GM12801 (cell line): ENCODE measurements around the gene SLC46A1.

Experiments used
- TF ChIP-seq, protein P1 (sequence below): IDR thresholded peaks from one replicate; pipeline ENCODE4 v1.5.1; 2011; ENCODE audit warnings: control low read depth; ENCODE audit not compliant: insufficient read length; ENCODE audit errors: extremely low read depth

Gene SLC46A1

DNA sequence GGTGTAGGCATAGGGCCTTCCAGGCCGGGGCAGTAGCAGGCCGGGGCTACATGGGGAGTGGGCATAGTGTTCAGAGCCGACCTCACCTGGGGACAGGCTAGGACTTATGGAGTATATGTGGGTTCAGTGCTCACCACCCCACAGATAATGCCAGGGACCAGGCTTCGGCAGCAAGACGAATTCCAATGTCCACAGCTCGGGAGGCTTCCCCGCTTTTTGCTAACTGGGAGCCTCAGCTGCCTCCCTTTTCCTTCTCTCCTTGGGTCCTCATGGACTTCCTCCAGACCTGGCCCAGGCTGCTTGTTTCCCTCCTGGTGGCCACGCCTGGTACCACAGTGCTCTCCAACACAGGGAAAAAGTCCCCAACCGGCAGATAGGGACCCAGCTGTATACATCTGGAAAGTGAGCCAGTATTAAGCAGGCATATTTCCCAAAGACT, 20.1 kb upstream of the SLC46A1 start:
- TF ChIP-seq, protein P1, sequence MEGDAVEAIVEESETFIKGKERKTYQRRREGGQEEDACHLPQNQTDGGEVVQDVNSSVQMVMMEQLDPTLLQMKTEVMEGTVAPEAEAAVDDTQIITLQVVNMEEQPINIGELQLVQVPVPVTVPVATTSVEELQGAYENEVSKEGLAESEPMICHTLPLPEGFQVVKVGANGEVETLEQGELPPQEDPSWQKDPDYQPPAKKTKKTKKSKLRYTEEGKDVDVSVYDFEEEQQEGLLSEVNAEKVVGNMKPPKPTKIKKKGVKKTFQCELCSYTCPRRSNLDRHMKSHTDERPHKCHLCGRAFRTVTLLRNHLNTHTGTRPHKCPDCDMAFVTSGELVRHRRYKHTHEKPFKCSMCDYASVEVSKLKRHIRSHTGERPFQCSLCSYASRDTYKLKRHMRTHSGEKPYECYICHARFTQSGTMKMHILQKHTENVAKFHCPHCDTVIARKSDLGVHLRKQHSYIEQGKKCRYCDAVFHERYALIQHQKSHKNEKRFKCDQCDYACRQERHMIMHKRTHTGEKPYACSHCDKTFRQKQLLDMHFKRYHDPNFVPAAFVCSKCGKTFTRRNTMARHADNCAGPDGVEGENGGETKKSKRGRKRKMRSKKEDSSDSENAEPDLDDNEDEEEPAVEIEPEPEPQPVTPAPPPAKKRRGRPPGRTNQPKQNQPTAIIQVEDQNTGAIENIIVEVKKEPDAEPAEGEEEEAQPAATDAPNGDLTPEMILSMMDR, result no peak

DNA sequence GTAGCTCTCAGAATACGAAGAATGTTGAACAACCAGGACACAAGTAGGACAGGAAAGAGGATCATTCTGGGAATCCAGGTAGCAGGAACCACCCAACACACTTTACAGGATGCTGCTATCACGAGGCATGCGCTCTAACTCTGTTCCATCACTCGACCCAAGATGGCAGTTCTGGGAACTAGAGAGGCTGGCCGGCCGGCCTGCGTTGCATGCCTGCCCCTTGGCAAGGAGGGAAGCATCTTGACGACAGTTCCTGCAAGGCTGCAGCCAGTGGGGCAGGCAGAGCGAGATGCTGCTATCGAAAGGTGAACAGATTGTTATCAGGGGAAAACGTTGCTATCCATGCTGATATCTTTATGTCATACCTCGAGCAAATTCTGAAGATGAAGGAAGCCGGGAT, 19.2 kb upstream of the SLC46A1 start:
- TF ChIP-seq, protein P1, result no peak

DNA sequence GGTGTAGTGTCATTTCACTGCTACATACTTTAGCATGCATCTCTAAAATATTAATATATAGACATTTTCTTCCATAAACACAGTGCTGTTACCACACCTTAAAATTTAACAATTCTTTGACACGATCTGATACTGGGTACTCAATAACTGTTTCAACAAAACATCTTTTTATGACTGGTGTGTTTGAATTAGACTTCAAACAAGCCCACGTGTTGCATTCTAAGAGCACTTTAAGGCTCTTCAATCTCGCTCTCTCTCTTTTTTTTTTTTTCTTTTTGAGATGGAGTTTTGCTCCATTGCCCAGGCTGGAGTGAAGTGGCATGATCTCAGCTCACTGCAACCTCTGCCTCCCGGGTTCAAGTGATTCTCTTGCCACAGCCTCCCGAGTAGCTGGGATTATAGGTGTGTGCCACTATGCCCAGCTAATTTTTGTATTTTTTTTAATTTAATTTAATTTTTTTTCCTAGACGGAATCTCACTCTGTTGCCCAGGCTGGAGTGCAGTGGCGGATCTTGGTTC, 15.8 kb upstream of the SLC46A1 start:
- TF ChIP-seq, protein P1, result no peak

DNA sequence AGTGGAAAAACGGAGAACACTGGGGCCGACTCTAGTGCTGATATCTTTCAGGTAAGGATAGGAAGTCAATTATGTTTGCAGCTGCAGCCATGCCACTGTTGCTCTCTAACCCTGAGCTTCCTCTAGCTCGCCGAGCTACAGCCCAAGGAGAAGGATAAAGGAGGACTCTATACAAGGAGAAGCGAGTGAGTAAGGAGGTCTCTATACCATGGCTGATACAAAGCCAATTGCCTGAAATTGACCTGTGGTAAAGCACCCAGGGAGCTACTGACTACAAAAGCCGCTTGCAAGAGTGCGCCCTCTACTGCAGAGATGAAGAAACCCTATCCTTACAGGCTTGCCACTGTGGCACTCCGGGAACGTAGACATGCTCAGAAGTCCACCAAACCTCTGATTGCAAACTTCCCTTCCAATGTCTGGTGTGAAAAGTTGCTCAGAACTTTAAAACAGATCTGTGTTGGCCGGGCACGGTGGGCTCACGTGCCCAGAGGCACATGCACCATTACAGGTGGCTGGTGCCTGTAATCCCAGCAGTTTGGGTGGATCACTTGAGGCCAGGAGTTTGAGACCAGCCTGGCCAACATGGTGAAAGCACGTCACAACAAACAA, 10.8 kb upstream of the SLC46A1 start:
- TF ChIP-seq, protein P1, result no peak

DNA sequence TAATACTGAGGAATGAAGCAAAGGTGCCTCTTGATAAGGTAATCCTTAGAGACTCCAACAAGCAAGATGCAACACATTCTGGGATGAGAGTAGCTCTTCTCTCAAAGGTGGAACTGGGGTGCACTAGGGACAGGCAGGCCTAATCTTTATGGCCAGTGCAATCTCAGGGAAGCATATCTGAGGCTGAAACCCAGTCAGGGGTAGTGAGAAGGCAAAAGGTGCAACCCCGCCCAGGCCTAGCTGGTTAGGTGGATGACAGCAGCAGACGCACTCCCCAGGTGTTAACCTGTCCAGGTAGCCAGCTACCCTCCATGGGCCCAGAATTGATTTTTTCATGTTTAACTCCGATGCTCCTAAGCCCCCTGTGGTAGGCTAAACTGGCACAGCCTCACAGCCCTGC, 9.9 kb upstream of the SLC46A1 start:
- TF ChIP-seq, protein P1, result no peak

DNA sequence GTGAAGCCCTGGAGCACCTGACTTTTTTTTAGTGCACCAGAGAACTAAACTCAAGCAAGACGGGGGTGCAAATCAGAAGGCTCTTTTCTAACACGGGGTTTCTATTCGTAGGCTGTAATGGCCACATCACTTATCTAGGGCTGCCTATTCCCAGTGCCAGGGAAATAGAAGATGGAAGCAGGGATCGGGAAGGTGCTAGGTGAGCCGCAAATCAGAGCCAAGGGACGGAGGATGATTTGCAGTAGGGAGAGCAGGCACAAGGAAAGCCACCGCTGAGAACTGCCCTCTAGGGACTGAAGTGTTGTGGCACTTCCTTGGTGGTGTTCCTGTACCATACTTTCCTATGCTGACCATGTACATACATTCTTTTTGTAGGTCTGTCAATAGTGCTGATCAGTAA, 7.8 kb upstream of the SLC46A1 start:
- TF ChIP-seq, protein P1, result no peak

DNA sequence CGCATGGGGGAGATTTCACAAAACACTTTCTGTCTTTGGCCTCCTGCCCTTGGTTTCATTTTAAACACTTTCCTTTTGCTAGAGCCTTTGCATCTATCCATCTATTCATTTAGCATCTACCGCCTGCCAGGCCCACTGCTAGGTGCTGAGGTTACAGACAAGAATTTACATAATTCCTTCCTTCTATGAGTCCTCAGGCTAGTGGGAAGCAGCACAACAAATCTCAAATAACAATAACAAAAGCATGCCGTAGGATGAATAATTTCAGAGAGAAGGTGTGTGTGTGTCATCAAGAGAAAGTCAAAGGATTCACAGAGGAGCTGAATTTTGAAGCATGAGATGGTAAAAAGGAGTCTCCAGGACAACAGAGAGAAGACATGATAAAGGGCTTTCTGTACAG, 6.1 kb upstream of the SLC46A1 start:
- TF ChIP-seq, protein P1, result no peak
